RWPE1 (cell line): Measurements from ENCODE around the gene ADGRL2.

Source experiments
- CTCF ChIA-PET: fragments of 350-600 bp; sonication (Branson Sonifier 250); formaldehyde crosslinking; extraction: SDS; loops from one replicate; lab custom pipeline; 2021; lab: Yijun Ruan, JAX
- POLR2A ChIA-PET: fragments of 400-600 bp; formaldehyde crosslinking; extraction: SDS; loops from one replicate; lab custom pipeline; 2020; ENCODE audit warnings: antibody characterized with exemption; ENCODE audit not compliant: low non-redundant PET; lab: Yijun Ruan, JAX
- DNase-seq: peaks from one replicate; pipeline ENCODE4 v3.0.0; 2012; ENCODE audit warnings: low spot score
- H3K27ac ChIP-seq: fragments of 450-650 bp; 2 replicates; pipeline ENCODE4 v1.5.1; 2017
- TF ChIP-seq, protein P1 (sequence below): fragments of 450-650 bp; conservative IDR thresholded peaks from 2 replicates; pipeline ENCODE4 v1.5.1; 2017; ENCODE audit warnings: low read depth, mild to moderate bottlenecking

ADGRL2 gene

GRCh38 chr1:81907575-81907974 is 106.8 kb downstream of the ADGRL2 start:
- CTCF ChIA-PET: no interaction called here
- no peak for DNase-seq
- POLR2A ChIA-PET: no interaction called here
- TF ChIP-seq, protein P1, sequence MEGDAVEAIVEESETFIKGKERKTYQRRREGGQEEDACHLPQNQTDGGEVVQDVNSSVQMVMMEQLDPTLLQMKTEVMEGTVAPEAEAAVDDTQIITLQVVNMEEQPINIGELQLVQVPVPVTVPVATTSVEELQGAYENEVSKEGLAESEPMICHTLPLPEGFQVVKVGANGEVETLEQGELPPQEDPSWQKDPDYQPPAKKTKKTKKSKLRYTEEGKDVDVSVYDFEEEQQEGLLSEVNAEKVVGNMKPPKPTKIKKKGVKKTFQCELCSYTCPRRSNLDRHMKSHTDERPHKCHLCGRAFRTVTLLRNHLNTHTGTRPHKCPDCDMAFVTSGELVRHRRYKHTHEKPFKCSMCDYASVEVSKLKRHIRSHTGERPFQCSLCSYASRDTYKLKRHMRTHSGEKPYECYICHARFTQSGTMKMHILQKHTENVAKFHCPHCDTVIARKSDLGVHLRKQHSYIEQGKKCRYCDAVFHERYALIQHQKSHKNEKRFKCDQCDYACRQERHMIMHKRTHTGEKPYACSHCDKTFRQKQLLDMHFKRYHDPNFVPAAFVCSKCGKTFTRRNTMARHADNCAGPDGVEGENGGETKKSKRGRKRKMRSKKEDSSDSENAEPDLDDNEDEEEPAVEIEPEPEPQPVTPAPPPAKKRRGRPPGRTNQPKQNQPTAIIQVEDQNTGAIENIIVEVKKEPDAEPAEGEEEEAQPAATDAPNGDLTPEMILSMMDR: no peak
- no peak overlapping the region for H3K27ac ChIP-seq

DNA sequence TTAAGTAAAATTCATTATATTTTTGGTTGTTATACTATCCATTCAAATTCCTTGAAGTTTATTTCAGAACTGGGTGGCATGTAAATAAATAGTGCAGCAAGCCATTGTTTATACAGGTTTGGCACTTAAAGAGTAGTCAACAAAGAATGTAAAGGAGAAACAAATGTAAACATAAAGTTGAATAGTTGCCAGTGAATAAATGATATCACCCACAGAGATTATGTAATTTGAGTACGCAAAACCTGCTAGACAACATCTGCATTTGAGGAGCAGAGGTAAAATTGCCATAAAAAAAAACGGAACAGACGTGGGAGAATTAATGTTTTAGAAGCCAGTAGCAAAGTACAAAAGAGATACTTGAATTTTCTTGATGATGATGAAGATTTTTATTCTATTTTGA is 111.6 kb downstream of the ADGRL2 start:
- ChIA-PET CTCF (no interaction called here), POLR2A (no interaction called here)

DNA sequence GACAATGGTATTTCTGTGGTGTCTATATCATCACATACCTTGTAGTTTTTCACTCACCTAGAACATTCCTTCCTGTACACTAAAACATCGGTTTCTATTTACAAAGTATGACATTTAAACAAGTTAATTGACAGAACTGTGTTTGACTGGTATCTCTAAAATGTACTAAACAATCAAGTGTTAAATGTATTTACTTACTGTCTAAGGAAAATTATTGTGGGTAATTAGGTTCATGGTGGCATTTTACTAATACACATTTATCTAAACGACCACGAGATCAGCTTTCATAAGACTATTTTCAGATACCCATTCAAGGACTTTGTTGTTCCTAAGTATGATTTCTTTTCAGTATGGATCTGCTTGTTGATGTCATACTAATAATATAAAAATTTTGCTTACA is 115.2 kb downstream of the ADGRL2 start:
- CTCF ChIA-PET: no interaction called here
- DNase-seq: no peak
- no peak overlapping the region for H3K27ac ChIP-seq
- TF ChIP-seq, protein P1: no peak
- POLR2A ChIA-PET: no interaction called here

More for the DNA sequence above, 111.6 kb downstream of the ADGRL2 start:
- DNase-seq: peak; percentile 1
- H3K27ac ChIP-seq: no peak overlapping the region
- TF ChIP-seq, protein P1: no peak

GRCh38 chr1:81920245-81920740 is 119.6 kb downstream of the ADGRL2 start:
- TF ChIP-seq, protein P1: no peak
- POLR2A ChIA-PET: no interaction called here

DNA sequence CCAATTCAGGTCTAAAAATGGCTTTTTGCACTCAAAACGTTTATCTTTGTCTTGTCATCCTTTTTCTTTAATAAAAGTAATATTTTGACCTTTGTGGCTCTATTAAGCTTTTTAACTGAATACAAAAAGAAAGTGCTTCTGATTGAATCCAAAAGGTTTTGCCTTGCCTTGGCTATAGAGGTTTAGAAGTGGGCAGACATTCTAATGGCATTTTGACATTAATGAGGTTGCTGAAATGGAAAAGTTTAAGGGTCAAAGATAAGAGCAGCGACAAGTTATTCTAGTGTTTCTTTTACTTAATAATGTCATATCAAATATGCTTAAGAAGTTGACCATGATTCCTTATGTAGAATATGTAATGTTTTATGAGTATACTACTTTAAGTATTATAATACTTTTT is 120.2 kb downstream of the ADGRL2 start:
- TF ChIP-seq, protein P1: no peak
- no peak overlapping the region for H3K27ac ChIP-seq
- CTCF ChIA-PET: interaction anchor here (0.6 kb wide), 1 partner anchor 553 kb away, joined by 3 read pairs; no protein-coding TSS in a partner anchor
- no peak for DNase-seq
- POLR2A ChIA-PET: no interaction called here

More at GRCh38 chr1:81920245-81920740, 119.6 kb downstream of the ADGRL2 start:
- no peak for DNase-seq
- CTCF ChIA-PET: interaction anchor here (0.6 kb wide), 1 partner anchor 552 kb away, joined by 3 read pairs; no protein-coding TSS in a partner anchor
- H3K27ac ChIP-seq: no peak overlapping the region

GRCh38 chr1:81921344-81921743 is 120.6 kb downstream of the ADGRL2 start:
- CTCF ChIA-PET: interaction anchor here (0.7 kb wide), 1 partner anchor 16 kb away, joined by 3 read pairs; no protein-coding TSS in a partner anchor
- no peak for DNase-seq

More at GRCh38 chr1:81921344-81921743, 120.6 kb downstream of the ADGRL2 start:
- TF ChIP-seq, protein P1: no peak
- POLR2A ChIA-PET: no interaction called here
- H3K27ac ChIP-seq: no peak overlapping the region
